ENCODE data around the gene TMEM150A. TPM values are rescaled to one million over a fixed set of nuclear protein-coding genes. Genes with fewer than 3 reads are reported as not detected.
"Not testable (repeated sequence)": the region's sequence is repeated elsewhere in the genome, so short reads cannot be mapped to it uniquely, and the experiment has no call there.

Gene TMEM150A, protein sequence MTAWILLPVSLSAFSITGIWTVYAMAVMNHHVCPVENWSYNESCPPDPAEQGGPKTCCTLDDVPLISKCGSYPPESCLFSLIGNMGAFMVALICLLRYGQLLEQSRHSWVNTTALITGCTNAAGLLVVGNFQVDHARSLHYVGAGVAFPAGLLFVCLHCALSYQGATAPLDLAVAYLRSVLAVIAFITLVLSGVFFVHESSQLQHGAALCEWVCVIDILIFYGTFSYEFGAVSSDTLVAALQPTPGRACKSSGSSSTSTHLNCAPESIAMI
- 27.7 TPM for total RNA-seq
- long read RNA-seq, transcript TMEM150A-202 (8 exons, 1,518 nt), result major isoform, 43 of 96 reads
- long read RNA-seq, transcript TMEM150A-203 (7 exons, 1,776 nt), result minor isoform, 11 of 96 reads
- long read RNA-seq, transcript TMEM150A-209 (7 exons, 1,810 nt), result minor isoform, 5 of 96 reads
- long read RNA-seq, transcript TMEM150A-201 (7 exons, 1,484 nt), result minor isoform, 7 of 96 reads
- long read RNA-seq, partial matches to known transcripts, result 13 of 96 reads
- long read RNA-seq, other reads (novel, unspliced or antisense), result 16 of 96 reads

- peak; percentile 98 for DNase-seq (ENCODE audit: low spot score)
Measured at GRCh38 chr2:85602476-85603234, at the start of gene TMEM150A. Gene TMEM150A (minus strand): TSS chr2:85602698. CDS start chr2:85601948, 750 bp downstream.

DNA sequence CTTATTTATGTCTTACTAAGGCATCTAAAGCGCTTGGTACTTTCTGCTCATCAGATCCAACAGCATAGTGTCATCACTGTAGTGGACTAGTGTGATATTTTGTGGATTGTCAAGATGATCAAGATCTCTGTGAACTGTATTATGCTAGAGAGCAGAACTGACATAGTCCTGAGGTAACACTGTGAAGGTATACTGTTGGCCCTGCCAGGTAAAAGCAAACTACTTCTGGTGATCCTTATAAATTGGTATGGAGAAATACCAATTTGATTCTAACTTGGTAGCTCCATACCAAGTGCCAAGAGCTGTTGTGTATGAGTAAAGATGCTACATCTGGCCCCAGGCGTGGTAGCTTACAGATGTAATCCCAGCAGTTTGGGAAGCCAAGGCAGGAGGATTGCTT, 49.6 kb upstream of the TMEM150A start:
- no peak for DNase-seq (ENCODE audit: low spot score)

GRCh38 chr2:85651097-85651496, 48.6 kb upstream of the TMEM150A start:
- DNase-seq (ENCODE audit: low spot score), result no peak

- no peak for DNase-seq (ENCODE audit: low spot score)
Measured at GRCh38 chr2:85650456-85650855, 48.0 kb upstream of the TMEM150A start.

- DNase-seq (ENCODE audit: low spot score), result no peak
Measured at GRCh38 chr2:85649201-85650190, 47.0 kb upstream of the TMEM150A start.

DNA sequence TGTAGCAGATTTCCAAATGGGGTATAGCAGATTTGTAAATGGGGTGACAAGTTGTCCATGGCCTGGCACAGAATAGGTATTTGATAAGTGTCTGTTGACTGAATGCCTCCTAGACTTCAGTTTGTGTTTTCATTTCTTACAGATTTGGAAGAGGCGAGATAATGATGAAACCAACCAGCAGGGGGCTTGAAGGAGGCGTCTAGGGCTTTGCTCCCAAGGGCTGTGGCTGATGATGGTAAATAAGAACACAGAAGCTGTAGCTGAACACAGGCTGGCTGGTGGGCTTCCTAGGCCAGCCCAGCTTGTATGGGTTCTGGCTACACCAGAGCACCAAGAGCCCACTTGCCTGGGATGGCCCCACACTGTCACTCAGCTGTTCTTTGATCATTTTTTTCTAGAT, 46.1 kb upstream of the TMEM150A start:
- DNase-seq (ENCODE audit: low spot score), result no peak

- DNase-seq (ENCODE audit: low spot score), result no peak
Measured at GRCh38 chr2:85647823-85648526, 45.5 kb upstream of the TMEM150A start.

DNA sequence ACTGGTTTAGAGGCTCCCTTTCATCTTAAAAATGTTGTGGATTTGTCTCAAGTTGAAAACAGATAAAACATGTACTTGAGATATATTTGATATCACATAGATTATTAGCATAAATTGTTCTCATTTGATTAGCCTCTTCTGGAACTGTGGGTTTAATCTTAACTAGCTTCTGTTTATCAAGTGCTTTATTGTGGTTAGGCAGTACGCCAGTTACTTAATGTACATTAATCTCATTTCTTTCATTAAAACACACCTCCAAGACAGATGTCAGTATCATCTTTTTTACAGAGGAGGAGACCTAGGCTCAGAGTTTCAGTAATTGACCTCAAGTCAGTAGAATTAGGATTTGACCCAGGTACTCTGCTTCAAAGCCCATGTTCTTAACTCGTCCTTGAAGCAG, 43.7 kb upstream of the TMEM150A start:
- DNase-seq (ENCODE audit: low spot score), result no peak

DNA sequence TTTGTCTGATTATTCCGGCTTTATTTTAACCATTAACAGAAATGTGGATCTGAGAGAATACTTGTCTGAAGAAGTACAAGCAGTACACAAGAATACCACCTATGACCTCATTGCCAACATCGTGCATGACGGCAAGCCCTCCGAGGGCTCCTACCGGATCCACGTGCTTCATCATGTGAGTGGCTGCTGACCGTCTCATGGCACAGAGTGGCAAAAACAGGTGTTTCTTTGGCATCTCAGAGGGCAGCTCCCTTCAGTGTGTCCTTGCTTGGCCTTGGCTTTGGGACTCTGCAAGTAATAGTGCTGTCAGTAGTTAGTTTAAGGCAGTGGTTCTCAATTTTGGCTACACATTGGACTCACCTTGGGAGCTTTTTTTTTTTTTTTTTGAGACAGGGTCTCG, 42.4 kb upstream of the TMEM150A start:
- no peak for DNase-seq (ENCODE audit: low spot score)

GRCh38 chr2:85642725-85643124, 40.2 kb upstream of the TMEM150A start:
- DNase-seq (ENCODE audit: low spot score), result no peak

DNA sequence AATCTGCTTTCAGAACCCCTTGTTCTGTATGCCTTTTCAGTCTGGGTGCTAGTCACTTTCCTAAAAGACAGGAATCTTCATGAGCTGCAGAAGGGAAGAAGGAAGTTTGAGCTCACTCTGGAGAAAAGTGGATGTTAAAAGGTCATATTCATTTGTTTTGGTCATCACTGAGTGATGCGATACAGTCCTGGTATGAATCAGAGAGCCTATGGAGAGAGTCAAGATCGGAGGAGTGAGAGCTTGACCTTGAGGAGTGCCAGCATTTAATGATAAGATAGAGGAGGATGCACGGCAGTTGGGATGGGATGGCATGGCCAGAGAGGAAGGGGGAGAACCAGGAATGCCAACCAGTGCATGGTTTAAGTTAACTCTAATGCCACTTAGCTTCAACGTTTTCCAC, 33.1 kb upstream of the TMEM150A start:
- DNase-seq (ENCODE audit: low spot score), result no peak

- DNase-seq (ENCODE audit: low spot score), result no peak
Measured at GRCh38 chr2:85635011-85635410, 32.5 kb upstream of the TMEM150A start.

DNA sequence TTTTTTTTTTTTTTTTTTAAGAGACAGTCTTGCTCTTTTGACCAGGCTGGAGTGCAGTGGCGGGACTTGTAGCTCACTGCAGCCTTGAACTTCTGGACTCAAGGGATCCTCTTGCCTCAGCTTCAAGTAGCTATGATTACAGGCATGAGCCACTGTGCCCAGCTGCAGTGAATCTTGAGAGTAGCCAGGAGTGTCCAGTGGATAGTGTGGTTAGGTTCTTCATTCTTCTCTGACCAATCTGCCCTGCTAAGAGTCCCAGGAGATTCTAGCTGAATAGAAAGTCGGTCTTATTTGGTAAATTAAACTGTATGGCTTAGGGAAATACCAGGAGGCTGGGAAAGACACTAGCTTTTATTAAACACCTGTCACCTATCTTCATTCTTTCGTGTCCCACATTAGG, 28.8 kb upstream of the TMEM150A start:
- no peak for DNase-seq (ENCODE audit: low spot score)

- DNase-seq (ENCODE audit: low spot score), result no peak
Measured at GRCh38 chr2:85628658-85629057, 26.2 kb upstream of the TMEM150A start.

- DNase-seq (ENCODE audit: low spot score), result no peak
Measured at GRCh38 chr2:85623991-85624390, 21.5 kb upstream of the TMEM150A start.

- no peak for DNase-seq (ENCODE audit: low spot score)
Measured at GRCh38 chr2:85621338-85621737, 18.8 kb upstream of the TMEM150A start.

DNA sequence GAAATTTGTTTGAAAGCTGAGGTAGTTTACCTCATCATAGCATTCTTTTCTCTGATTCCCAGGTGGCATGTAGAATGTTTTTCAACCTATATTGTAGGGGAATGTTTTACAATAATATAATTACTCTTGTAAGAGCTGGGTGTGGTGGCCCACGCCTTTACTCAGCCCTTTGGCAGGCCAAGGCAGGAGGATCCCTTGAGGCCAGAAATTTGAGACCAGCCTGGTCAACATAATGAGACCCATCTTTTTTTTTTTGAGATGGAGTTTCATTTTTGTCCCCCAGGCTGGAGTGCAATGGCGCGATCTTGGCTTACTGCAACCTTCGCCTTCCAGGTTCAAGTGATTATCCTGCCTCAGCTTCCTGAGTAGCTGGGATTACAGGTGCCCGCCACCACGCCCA, 17.1 kb upstream of the TMEM150A start:
- DNase-seq (ENCODE audit: low spot score), result no peak

DNA sequence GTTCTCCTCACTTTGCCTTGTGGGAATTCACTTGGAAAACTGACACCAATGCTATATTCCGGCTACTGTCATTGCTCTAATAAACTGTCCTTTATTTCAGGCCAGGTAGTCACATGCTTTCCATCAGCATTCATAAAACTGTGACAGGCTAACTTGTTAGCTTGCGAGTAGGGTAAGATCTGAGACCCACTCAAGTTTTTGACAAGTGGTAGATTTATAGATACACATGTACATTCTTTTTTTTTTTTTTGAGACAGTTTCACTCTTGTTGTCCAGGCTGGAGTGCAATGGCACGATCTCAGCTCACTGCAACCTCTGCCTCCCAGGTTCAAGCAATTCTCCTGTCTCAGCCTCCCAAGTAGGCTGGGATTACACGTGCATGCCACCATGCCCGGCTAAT, 15.2 kb upstream of the TMEM150A start:
- not testable (repeated sequence) for DNase-seq (ENCODE audit: low spot score)

DNA sequence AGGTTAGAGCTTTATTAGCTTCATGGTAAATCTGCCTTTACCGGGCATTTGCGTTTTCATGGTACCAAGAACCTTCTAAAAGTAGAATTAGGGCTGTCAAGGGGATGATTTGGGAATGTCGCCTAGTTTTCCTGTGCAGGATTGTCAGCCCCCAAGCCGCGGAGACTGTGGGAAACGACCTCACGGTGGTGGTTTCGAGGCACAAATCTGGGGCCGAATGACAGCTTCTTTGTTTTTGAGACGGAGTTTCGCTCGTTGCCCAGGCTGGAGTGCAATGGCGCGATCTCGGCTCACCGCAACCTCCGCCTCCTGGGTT, 12.9 kb upstream of the TMEM150A start:
- DNase-seq (ENCODE audit: low spot score), result no peak

- not testable (repeated sequence) for DNase-seq (ENCODE audit: low spot score)
Measured at GRCh38 chr2:85614757-85615156, 12.3 kb upstream of the TMEM150A start.
